HepG2 (cell line): Measurements from ENCODE around the gene INSR. TPM values are rescaled to one million over a fixed set of nuclear protein-coding genes. Genes with fewer than 3 reads are reported as not detected.

Experiments used
- FOXP1 ChIP-seq, 2 experiments: fragments of 450-650 bp in 1 of 2; IDR thresholded peaks; 2 replicates each; pipeline ENCODE4 v1.6.1; 2017 to 2018; ENCODE audit warnings: antibody characterized with exemption in 1 of 2
- GABPB1 ChIP-seq: IDR thresholded peaks from 2 replicates; pipeline ENCODE4 v1.6.1; 2016; ENCODE audit warnings: mild to moderate bottlenecking, missing genetic modification reagents, moderate library complexity, missing compliant biosample characterization
- KLF16 ChIP-seq, 2 experiments: sonication (generic) in 1 of 2; formaldehyde crosslinking in 1 of 2; IDR thresholded peaks; 2 replicates each; pipeline versions ENCODE4 v1.6.1 to v1.8.0; 2016 to 2023; ENCODE audit warnings: missing genetic modification reagents in 2 of 2, missing compliant biosample characterization in 1 of 2
- MBNL3 ChIP-seq: fragments of 250-450 bp; sonication (Bioruptor Pico); conservative IDR thresholded peaks from 2 replicates; pipeline ENCODE4 v1.8.0; 2022; ENCODE audit warnings: mild to moderate bottlenecking, inconsistent platforms
- MED1 ChIP-seq: sonication (generic); formaldehyde crosslinking; IDR thresholded peaks from 2 replicates; pipeline ENCODE4 v1.4.0; 2020; ENCODE audit warnings: missing genetic modification reagents
- MED8 ChIP-seq: sonication (generic); formaldehyde crosslinking; IDR thresholded peaks from 2 replicates; pipeline ENCODE4 v1.8.1; 2023; ENCODE audit warnings: mild to moderate bottlenecking, missing genetic modification reagents; ENCODE audit not compliant: insufficient replicate concordance
- MTA3 ChIP-seq: sonication (generic); formaldehyde crosslinking; IDR thresholded peaks from 2 replicates; pipeline ENCODE4 v1.4.0; 2020; ENCODE audit warnings: missing genetic modification reagents
- MYC ChIP-seq: sonication (generic); formaldehyde crosslinking; IDR thresholded peaks from 2 replicates; pipeline ENCODE4 v1.9.0; 2021; ENCODE audit warnings: missing genetic modification reagents, borderline replicate concordance
- RARA ChIP-seq: IDR thresholded peaks from 2 replicates; pipeline ENCODE4 v1.6.1; 2016; ENCODE audit warnings: missing genetic modification reagents, missing compliant biosample characterization
- SALL1 ChIP-seq: sonication (generic); formaldehyde crosslinking; IDR thresholded peaks from 2 replicates; pipeline ENCODE4 v1.8.0; 2022; ENCODE audit warnings: mild to moderate bottlenecking, missing genetic modification reagents
- ZEB1 ChIP-seq: IDR thresholded peaks from 2 replicates; pipeline ENCODE4 v1.6.1; 2012; ENCODE audit warnings: mild to moderate bottlenecking, low read depth, inconsistent platforms; ENCODE audit not compliant: insufficient replicate concordance
- ZSCAN9 ChIP-seq: IDR thresholded peaks from 2 replicates; pipeline ENCODE4 v1.6.1; 2016; ENCODE audit warnings: borderline replicate concordance
- polyA plus RNA-seq, 8 experiments: library from polyadenylated mRNA; depleted of rRNA in 3 of 8; stranded (reverse) in 7 of 8; unstranded in 1 of 8; fragments of >200 nt; fragmentation: Illumina TruSeq in 4 of 8; extraction: Trizol in 4 of 8; gene quantifications; 2 replicates each; pipeline versions ENCODE4 v1.2.1 to v1.2.3, GENCODE V29; 2011 to 2016; ENCODE audit warnings: low read depth in 4 of 8, missing spikeins in 1 of 8, mixed read lengths in 1 of 8; ENCODE audit not compliant: insufficient read depth in 1 of 8
- total RNA-seq, 5 experiments: library from RNA; depleted of rRNA; stranded (reverse); fragments of >200 nt; fragmentation: Illumina TruSeq; extraction: Trizol; gene quantifications; 2 replicates each; pipeline ENCODE4 v1.2.3, GENCODE V29; 2016; ENCODE audit warnings: low read depth in 1 of 5
- TF ChIP-seq, protein P1 (sequence below), 2 experiments: sonication (generic) in 1 of 2; formaldehyde crosslinking in 1 of 2; IDR thresholded peaks; 2 replicates each; pipeline versions ENCODE4 v1.5.1 to v1.6.1; 2011 to 2020; ENCODE audit warnings: borderline replicate concordance in 1 of 2, low read depth in 1 of 2, low read length in 1 of 2, mild to moderate bottlenecking in 1 of 2, missing genetic modification reagents in 1 of 2, moderate library complexity in 1 of 2
- TF ChIP-seq, protein P2 (sequence below): sonication (generic); formaldehyde crosslinking; IDR thresholded peaks from 2 replicates; pipeline ENCODE4 v1.5.1; 2020; ENCODE audit warnings: mild to moderate bottlenecking, missing genetic modification reagents, moderate library complexity
- TF ChIP-seq, protein P3 (sequence below): sonication (generic); formaldehyde crosslinking; IDR thresholded peaks from 2 replicates; pipeline ENCODE4 v1.4.0; 2020; ENCODE audit warnings: missing genetic modification reagents, low read depth, mild to moderate bottlenecking, borderline replicate concordance
- TF ChIP-seq, protein P4 (sequence below): sonication (generic); formaldehyde crosslinking; IDR thresholded peaks from 2 replicates; pipeline ENCODE4 v1.5.0; 2020; ENCODE audit warnings: mild to moderate bottlenecking, missing genetic modification reagents
- TF ChIP-seq, protein P5 (sequence below): sonication (generic); formaldehyde crosslinking; IDR thresholded peaks from 2 replicates; pipeline ENCODE4 v1.5.0; 2020; ENCODE audit warnings: missing genetic modification reagents

The INSR gene
- total and polyA plus RNA-seq, 2 of the 13 experiments (the other 11 are each of a cell fraction or from before 2014, with no cell fraction given), result 24.2 to 29.8 TPM

DNA sequence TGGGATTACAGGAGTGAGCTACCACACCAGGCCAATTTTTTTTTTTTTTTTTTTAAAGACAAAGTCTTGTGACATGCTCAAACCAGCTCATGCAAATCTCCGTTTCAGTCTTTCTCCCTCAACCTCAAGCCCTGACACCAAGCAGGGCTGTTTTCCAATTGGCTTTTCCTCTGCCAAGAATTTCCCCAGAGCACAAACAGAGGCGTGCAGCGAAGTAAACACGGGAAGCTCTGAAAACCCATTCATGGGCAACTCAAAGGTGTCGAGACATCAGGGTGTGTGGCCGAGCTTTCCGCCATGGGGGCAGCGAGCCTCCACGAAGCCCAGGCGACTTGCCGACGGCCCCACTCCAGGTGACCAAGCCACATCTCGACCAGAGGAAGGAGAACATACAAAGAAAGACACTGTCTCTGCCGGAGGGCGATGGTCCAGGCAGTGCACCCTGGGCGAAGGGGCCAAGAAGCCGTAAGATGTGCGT is 70.0 kb downstream of the INSR start (continued):
- TF ChIP-seq, protein P1, sequence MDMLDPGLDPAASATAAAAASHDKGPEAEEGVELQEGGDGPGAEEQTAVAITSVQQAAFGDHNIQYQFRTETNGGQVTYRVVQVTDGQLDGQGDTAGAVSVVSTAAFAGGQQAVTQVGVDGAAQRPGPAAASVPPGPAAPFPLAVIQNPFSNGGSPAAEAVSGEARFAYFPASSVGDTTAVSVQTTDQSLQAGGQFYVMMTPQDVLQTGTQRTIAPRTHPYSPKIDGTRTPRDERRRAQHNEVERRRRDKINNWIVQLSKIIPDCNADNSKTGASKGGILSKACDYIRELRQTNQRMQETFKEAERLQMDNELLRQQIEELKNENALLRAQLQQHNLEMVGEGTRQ (IDR thresholded peaks at IDR 0.05; ENCODE audit: low read depth, low read length), result no peak
- TF ChIP-seq, protein P1 (CRISPR knock-in tag; IDR thresholded peaks at IDR 0.05; ENCODE audit: borderline replicate concordance), result no peak
- TF ChIP-seq GABPB1 (CRISPR knock-in tag), result peak; percentile 24; the same call in 1 of the 2 replicates
- no peak for TF ChIP-seq MBNL3 (CRISPR knock-in tag)
- TF ChIP-seq RARA, result peak; percentile 19; the same call in 1 of the 2 replicates
- no peak for TF ChIP-seq MYC
- no peak for TF ChIP-seq MTA3 (CRISPR knock-in tag)
- TF ChIP-seq, protein P2, sequence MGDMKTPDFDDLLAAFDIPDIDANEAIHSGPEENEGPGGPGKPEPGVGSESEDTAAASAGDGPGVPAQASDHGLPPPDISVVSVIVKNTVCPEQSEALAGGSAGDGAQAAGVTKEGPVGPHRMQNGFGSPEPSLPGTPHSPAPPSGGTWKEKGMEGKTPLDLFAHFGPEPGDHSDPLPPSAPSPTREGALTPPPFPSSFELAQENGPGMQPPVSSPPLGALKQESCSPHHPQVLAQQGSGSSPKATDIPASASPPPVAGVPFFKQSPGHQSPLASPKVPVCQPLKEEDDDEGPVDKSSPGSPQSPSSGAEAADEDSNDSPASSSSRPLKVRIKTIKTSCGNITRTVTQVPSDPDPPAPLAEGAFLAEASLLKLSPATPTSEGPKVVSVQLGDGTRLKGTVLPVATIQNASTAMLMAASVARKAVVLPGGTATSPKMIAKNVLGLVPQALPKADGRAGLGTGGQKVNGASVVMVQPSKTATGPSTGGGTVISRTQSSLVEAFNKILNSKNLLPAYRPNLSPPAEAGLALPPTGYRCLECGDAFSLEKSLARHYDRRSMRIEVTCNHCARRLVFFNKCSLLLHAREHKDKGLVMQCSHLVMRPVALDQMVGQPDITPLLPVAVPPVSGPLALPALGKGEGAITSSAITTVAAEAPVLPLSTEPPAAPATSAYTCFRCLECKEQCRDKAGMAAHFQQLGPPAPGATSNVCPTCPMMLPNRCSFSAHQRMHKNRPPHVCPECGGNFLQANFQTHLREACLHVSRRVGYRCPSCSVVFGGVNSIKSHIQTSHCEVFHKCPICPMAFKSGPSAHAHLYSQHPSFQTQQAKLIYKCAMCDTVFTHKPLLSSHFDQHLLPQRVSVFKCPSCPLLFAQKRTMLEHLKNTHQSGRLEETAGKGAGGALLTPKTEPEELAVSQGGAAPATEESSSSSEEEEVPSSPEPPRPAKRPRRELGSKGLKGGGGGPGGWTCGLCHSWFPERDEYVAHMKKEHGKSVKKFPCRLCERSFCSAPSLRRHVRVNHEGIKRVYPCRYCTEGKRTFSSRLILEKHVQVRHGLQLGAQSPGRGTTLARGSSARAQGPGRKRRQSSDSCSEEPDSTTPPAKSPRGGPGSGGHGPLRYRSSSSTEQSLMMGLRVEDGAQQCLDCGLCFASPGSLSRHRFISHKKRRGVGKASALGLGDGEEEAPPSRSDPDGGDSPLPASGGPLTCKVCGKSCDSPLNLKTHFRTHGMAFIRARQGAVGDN, result peak; percentile 92
- TF ChIP-seq SALL1 (CRISPR knock-in tag), result peak; percentile 44; the same call in 1 of the 2 replicates
- 0 out of 4 replicates have a peak, but pooled peaks of 1 of the 2 experiments have one; percentile 23 for TF ChIP-seq KLF16 (CRISPR knock-in tag; IDR thresholded peaks at IDR 0.05)
- no peak for TF ChIP-seq MED8 (CRISPR knock-in tag)
- TF ChIP-seq, protein P3, sequence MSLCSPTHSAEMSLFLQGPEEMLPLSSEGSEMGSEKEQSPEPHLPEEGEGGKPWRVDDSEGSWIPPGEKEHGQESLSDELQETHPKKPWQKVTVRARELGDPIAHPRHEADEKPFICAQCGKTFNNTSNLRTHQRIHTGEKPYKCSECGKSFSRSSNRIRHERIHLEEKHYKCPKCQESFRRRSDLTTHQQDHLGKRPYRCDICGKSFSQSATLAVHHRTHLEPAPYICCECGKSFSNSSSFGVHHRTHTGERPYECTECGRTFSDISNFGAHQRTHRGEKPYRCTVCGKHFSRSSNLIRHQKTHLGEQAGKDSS (CRISPR knock-in tag), result no peak
- TF ChIP-seq ZEB1, result no peak
- TF ChIP-seq MED1 (CRISPR knock-in tag), result 0 out of 2 replicates have a peak, but pooled peaks have one; percentile 18
- TF ChIP-seq, protein P4, sequence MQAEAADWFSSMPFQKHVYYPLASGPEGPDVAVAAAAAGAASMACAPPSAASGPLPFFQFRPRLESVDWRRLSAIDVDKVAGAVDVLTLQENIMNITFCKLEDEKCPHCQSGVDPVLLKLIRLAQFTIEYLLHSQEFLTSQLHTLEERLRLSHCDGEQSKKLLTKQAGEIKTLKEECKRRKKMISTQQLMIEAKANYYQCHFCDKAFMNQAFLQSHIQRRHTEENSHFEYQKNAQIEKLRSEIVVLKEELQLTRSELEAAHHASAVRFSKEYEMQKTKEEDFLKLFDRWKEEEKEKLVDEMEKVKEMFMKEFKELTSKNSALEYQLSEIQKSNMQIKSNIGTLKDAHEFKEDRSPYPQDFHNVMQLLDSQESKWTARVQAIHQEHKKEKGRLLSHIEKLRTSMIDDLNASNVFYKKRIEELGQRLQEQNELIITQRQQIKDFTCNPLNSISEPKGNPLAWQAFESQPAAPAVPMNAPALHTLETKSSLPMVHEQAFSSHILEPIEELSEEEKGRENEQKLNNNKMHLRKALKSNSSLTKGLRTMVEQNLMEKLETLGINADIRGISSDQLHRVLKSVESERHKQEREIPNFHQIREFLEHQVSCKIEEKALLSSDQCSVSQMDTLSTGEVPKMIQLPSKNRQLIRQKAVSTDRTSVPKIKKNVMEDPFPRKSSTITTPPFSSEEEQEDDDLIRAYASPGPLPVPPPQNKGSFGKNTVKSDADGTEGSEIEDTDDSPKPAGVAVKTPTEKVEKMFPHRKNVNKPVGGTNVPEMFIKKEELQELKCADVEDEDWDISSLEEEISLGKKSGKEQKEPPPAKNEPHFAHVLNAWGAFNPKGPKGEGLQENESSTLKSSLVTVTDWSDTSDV, result no peak
- TF ChIP-seq ZSCAN9 (CRISPR knock-in tag), result 0 out of 2 replicates have a peak, but pooled peaks have one; percentile 42
- TF ChIP-seq, protein P5, sequence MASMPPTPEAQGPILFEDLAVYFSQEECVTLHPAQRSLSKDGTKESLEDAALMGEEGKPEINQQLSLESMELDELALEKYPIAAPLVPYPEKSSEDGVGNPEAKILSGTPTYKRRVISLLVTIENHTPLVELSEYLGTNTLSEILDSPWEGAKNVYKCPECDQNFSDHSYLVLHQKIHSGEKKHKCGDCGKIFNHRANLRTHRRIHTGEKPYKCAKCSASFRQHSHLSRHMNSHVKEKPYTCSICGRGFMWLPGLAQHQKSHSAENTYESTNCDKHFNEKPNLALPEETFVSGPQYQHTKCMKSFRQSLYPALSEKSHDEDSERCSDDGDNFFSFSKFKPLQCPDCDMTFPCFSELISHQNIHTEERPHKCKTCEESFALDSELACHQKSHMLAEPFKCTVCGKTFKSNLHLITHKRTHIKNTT (CRISPR knock-in tag), result no peak
- no peak for TF ChIP-seq FOXP1 (IDR thresholded peaks at IDR 0.05)
- 0 out of 2 replicates have a peak, but pooled peaks have one; percentile 19 for TF ChIP-seq FOXP1 (CRISPR knock-in tag; IDR thresholded peaks at IDR 0.05)
